HepG2 (cell line): ENCODE results near the gene GGNBP2. TPM values are rescaled to one million over a fixed set of nuclear protein-coding genes. Genes with fewer than 3 reads are reported as not detected.
A peak's percentile ranks its signal among the peaks of the same experiment; 100 is the strongest.

Experiments
- ATAC-seq: fragments of 200-7000 bp; cut with Tn5 transposase; 3 replicates; pipeline ENCODE4 v1.9.1; 2020; ENCODE audit warnings: mild to moderate bottlenecking, moderate library complexity
- BruUV-seq: library from RNA; stranded (reverse); fragments of 400-500 nt; replicated peaks from 2 replicates; lab custom pipeline; 2021; lab: Mats Ljungman, UMichigan
- CTCF ChIA-PET: fragments of 300-600 bp; formaldehyde crosslinking; extraction: SDS; loops from one replicate; lab custom pipeline; 2021; ENCODE audit warnings: low total read pairs, inconsistent platforms, low intra/inter-chr PET ratio; lab: Yijun Ruan, JAX
- POLR2A ChIA-PET: fragments of 350-600 bp; sonication (Branson Sonifier 250); formaldehyde crosslinking; loops from one replicate; lab custom pipeline; 2020; ENCODE audit warnings: antibody characterized with exemption, inconsistent platforms; lab: Yijun Ruan, JAX
- DNase-seq: peaks from one replicate; pipeline ENCODE4 v3.0.0-alpha.2; 2015; ENCODE audit warnings: low spot score
- FAIRE-seq: peaks from 3 replicates; lab custom pipeline; 2011; peaks lifted over from hg19 to GRCh38; lab: Jason Lieb, UNC
- H2AFZ ChIP-seq: one replicate; pipeline ENCODE4 v1.6.1; 2011; ENCODE audit warnings: low read length, inconsistent platforms
- H3K27ac ChIP-seq: fragments of 300-600 bp; 3 replicates; pipeline ENCODE4 v1.8.0; 2011; ENCODE audit warnings: mixed run types, mild to moderate bottlenecking, mixed read lengths, low read length, inconsistent platforms; ENCODE audit not compliant: insufficient read depth; ENCODE audit errors: extremely low read length
- H3K27me3 ChIP-seq, 2 experiments: fragments of 200-600 bp in 1 of 2; 2 replicates in 1 of 2; 3 replicates in 1 of 2; pipeline versions ENCODE4 v1.6.0 to v1.8.0; 2011; ENCODE audit warnings: low read length in 2 of 2, mild to moderate bottlenecking in 2 of 2, moderate library complexity in 2 of 2, inconsistent platforms in 1 of 2; ENCODE audit not compliant: insufficient read depth in 2 of 2, control insufficient read depth in 1 of 2
- H3K36me3 ChIP-seq, 2 experiments: fragments of 200-600 bp in 1 of 2; replicated peaks in 1 of 2; 2 replicates in 1 of 2; 3 replicates in 1 of 2; pipeline versions ENCODE4 v1.5.1 to v1.8.0; 2011; ENCODE audit warnings: low read length in 2 of 2, inconsistent platforms in 1 of 2; ENCODE audit not compliant: insufficient read depth in 2 of 2, control insufficient read depth in 1 of 2
- H3K4me1 ChIP-seq: 2 replicates; pipeline ENCODE4 v1.5.1; 2012; ENCODE audit warnings: low read length, inconsistent platforms; ENCODE audit not compliant: insufficient read depth
- H3K4me2 ChIP-seq: 2 replicates; pipeline ENCODE4 v1.6.0; 2011; ENCODE audit warnings: low read depth, low read length, inconsistent platforms
- H3K4me3 ChIP-seq, 3 experiments: fragments of 200-600 bp in 1 of 3; sonication (generic), shearing (Covaris generic) in 1 of 3; replicated peaks in 1 of 3; 2 replicates each; pipeline ENCODE4 v1.5.1; 2011 to 2016; ENCODE audit warnings: low read length in 3 of 3, inconsistent platforms in 2 of 3, low read depth in 2 of 3, mild to moderate bottlenecking in 2 of 3, control low read depth in 1 of 3, mixed read lengths in 1 of 3; ENCODE audit not compliant: insufficient read depth in 1 of 3
- H3K79me2 ChIP-seq: one replicate; pipeline ENCODE4 v1.6.1; 2011; ENCODE audit warnings: low read length, inconsistent platforms; ENCODE audit not compliant: insufficient read depth
- H3K9ac ChIP-seq: 2 replicates; pipeline ENCODE4 v1.6.0; 2011; ENCODE audit warnings: mild to moderate bottlenecking, low read depth, low read length, inconsistent platforms; ENCODE audit not compliant: insufficient read depth
- H3K9me3 ChIP-seq: 2 replicates; pipeline ENCODE4 v1.5.1; 2012; ENCODE audit warnings: mild to moderate bottlenecking, low read length
- H4K20me1 ChIP-seq: 2 replicates; pipeline ENCODE4 v1.6.0; 2011; ENCODE audit warnings: inconsistent platforms, mild to moderate bottlenecking, low read length, moderate library complexity; ENCODE audit not compliant: insufficient read depth
- ARID2 ChIP-seq: sonication (generic); formaldehyde crosslinking; IDR thresholded peaks from 2 replicates; pipeline ENCODE4 v1.8.1; 2022; ENCODE audit warnings: mild to moderate bottlenecking, missing genetic modification reagents, borderline replicate concordance
- CHD4 ChIP-seq: fragments of 200-600 bp; sonication (generic); IDR thresholded peaks from 2 replicates; pipeline ENCODE4 v1.7.0; 2017; ENCODE audit warnings: mild to moderate bottlenecking, low read length, borderline replicate concordance
- KAT8 ChIP-seq: IDR thresholded peaks from 2 replicates; pipeline ENCODE4 v1.6.1; 2016; ENCODE audit warnings: missing genetic modification reagents, missing compliant biosample characterization
- MZF1 ChIP-seq: sonication (generic); formaldehyde crosslinking; IDR thresholded peaks from 2 replicates; pipeline ENCODE4 v1.8.1; 2023; ENCODE audit warnings: mild to moderate bottlenecking, missing genetic modification reagents, borderline replicate concordance
- NCOA2 ChIP-seq: sonication (generic); formaldehyde crosslinking; IDR thresholded peaks from 2 replicates; pipeline ENCODE4 v1.8.0; 2022; ENCODE audit warnings: inconsistent platforms
- RFX5 ChIP-seq: IDR thresholded peaks from 2 replicates; pipeline ENCODE4 v1.6.1; 2011; ENCODE audit warnings: low read depth, low read length, improper control_type of control experiment
- ZBTB21 ChIP-seq: sonication (generic); formaldehyde crosslinking; IDR thresholded peaks from 2 replicates; pipeline ENCODE4 v1.4.0; 2020; ENCODE audit warnings: missing genetic modification reagents
- ZFAT ChIP-seq: sonication (generic); formaldehyde crosslinking; conservative IDR thresholded peaks from 2 replicates; pipeline ENCODE4 v1.8.1; 2023; ENCODE audit warnings: missing genetic modification reagents, inconsistent platforms
- ZKSCAN5 ChIP-seq: sonication (generic); formaldehyde crosslinking; IDR thresholded peaks from 2 replicates; pipeline ENCODE4 v1.5.1; 2020; ENCODE audit warnings: mild to moderate bottlenecking, missing genetic modification reagents
- ZMYM3 ChIP-seq: sonication (generic); formaldehyde crosslinking; IDR thresholded peaks from 2 replicates; pipeline ENCODE4 v1.5.1; 2020; ENCODE audit warnings: mild to moderate bottlenecking, missing genetic modification reagents
- ZNF253 ChIP-seq: sonication (generic); formaldehyde crosslinking; IDR thresholded peaks from 2 replicates; pipeline ENCODE4 v1.8.0; 2022; ENCODE audit warnings: mild to moderate bottlenecking, missing genetic modification reagents, borderline replicate concordance
- ZNF629 ChIP-seq: sonication (generic); formaldehyde crosslinking; conservative IDR thresholded peaks from 2 replicates; pipeline ENCODE4 v1.5.0; 2020; ENCODE audit warnings: missing genetic modification reagents
- ZNF713 ChIP-seq: sonication (generic); formaldehyde crosslinking; IDR thresholded peaks from 2 replicates; pipeline ENCODE4 v1.4.0; 2020; ENCODE audit warnings: mild to moderate bottlenecking, missing genetic modification reagents
- WGBS: methylation state at CpG from one replicate; pipeline ENCODE4 v1.1.6; 2017; ENCODE audit warnings: low lambda C conversion rate; 5-methylcytosine and 5-hydroxymethylcytosine counted together
- in situ Hi-C: cut with HindIII; loops from 2 replicates; pipeline ENCODE4 v1.10.0; 2017; ENCODE audit warnings: low pct_unique_long_range_greater_than_20kb; ENCODE audit not compliant: extremely low pct_ligation_motif_present
- intact Hi-C: fragments of 100-400 bp; cut with micrococcal nuclease; formaldehyde crosslinking; loops from one replicate; pipeline ENCODE4 v1.10.0; 2022; ENCODE audit not compliant: unreplicated experiment
- polyA plus RNA-seq, 8 experiments: library from polyadenylated mRNA; depleted of rRNA in 3 of 8; stranded (reverse) in 7 of 8; unstranded in 1 of 8; fragments of >200 nt; fragmentation: Illumina TruSeq in 4 of 8; extraction: Trizol in 4 of 8; gene quantifications; 2 replicates each; pipeline versions ENCODE4 v1.2.1 to v1.2.3, GENCODE V29; 2011 to 2016; ENCODE audit warnings: low read depth in 4 of 8, missing spikeins in 1 of 8, mixed read lengths in 1 of 8; ENCODE audit not compliant: insufficient read depth in 1 of 8
- total RNA-seq, 5 experiments: library from RNA; depleted of rRNA; stranded (reverse); fragments of >200 nt; fragmentation: Illumina TruSeq; extraction: Trizol; gene quantifications; 2 replicates each; pipeline ENCODE4 v1.2.3, GENCODE V29; 2016; ENCODE audit warnings: low read depth in 1 of 5
- TF ChIP-seq, protein P1 (sequence below): fragments of 450-650 bp; IDR thresholded peaks from 2 replicates; pipeline ENCODE4 v1.6.1; 2017
- TF ChIP-seq, protein P2 (sequence below): sonication (generic); formaldehyde crosslinking; IDR thresholded peaks from 2 replicates; pipeline ENCODE4 v1.4.0; 2020; ENCODE audit warnings: mild to moderate bottlenecking, missing genetic modification reagents
- TF ChIP-seq, protein P3 (sequence below): sonication (generic); formaldehyde crosslinking; IDR thresholded peaks from 2 replicates; pipeline ENCODE4 v1.4.0; 2020; ENCODE audit warnings: missing genetic modification reagents

GGNBP2 gene
- total and polyA plus RNA-seq, 2 of the 13 experiments (the other 11 are each of a cell fraction or from before 2014, with no cell fraction given), result 53.3 to 84.2 TPM

DNA sequence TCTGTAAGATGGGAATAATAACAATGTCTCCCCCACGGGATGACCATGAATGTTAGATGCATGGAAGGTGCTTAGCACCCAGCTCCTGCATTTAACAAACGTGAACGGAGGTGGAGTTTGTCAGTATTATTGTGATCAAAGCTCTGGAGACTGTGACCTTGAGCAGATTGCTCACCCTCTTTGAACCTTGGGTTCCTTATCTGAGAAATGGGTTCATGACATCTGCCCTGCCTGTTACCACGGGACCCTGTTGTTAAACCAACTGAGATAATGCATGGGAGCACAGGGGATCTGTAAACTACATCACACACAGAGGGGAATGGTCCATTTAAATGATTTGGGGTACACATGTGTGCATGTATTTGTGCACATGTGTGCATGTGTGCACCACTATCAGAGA is 86.3 kb downstream of the GGNBP2 start (continued):
- TF ChIP-seq, protein P1, sequence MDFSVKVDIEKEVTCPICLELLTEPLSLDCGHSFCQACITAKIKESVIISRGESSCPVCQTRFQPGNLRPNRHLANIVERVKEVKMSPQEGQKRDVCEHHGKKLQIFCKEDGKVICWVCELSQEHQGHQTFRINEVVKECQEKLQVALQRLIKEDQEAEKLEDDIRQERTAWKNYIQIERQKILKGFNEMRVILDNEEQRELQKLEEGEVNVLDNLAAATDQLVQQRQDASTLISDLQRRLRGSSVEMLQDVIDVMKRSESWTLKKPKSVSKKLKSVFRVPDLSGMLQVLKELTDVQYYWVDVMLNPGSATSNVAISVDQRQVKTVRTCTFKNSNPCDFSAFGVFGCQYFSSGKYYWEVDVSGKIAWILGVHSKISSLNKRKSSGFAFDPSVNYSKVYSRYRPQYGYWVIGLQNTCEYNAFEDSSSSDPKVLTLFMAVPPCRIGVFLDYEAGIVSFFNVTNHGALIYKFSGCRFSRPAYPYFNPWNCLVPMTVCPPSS, result no peak
- TF ChIP-seq ARID2 (no peak), ZKSCAN5 (no peak), ZNF629 (CRISPR knock-in tag) (peak; percentile 77), ZBTB21 (CRISPR knock-in tag) (no peak), ZNF713 (CRISPR knock-in tag) (no peak), KAT8 (CRISPR knock-in tag) (no peak)

DNA sequence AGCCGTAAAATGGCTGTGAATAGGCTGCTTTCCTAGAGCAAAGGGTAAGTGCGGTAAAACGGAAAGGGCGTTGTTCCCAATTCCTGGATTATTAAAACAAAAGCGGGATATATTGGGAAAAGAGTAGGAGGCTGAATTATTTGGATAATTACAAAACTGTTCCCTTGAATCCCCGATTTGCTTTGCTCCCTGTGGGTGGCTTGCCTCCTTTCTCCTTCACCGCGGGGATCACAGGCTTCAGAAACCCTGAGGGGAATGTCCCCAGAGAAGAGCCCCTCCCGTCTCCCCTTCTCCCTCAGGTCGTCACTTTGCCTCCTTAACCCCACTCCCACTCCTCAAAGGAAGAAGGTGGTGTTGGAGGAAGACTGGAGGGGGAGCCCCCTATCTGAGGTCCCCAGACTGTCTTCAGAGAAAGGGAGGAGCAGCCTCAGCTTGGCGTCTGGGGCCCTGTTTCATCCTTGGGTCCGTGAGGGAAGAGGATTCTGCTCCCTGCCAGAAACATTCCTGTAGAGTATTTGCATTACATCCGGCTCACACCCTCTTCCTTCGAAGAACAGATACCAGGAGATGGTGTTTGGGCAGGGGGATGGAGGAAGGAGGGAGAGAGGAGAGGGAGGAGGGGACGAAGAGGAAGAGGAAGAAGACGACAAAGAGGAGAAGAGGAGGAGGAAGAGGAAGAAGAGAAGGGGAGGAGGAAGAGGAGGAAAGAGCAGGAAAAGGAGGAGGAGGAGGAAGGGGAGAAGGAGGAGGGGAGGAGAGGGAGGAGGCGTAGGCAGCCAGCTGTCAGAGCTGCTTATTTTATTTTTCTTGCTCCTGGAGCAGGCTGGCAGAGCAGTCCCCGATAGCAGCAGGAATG is 88.4 kb downstream of the GGNBP2 start:
- Histone ChIP-seq H3K4me3 (no peak overlapping the region), H3K27ac (no peak overlapping the region), H3K79me2 (no peaks in the 10 kb centered on the region), H3K4me1 (0 out of 2 replicates have a peak, but pooled peaks cover 14% of the 10 kb centered on the region), H3K4me2 (no peak overlapping the region), H2AFZ (no peak overlapping the region), H4K20me1 (peaks cover 3% of the 10 kb centered on the region; the same call in 1 of the 2 replicates), H3K27me3 (peaks cover 7 to 47% of the 10 kb centered on the region in 2 experiments), H3K9ac (no peak overlapping the region), H3K36me3 (no peaks in the 10 kb centered on the region), H3K9me3 (no peaks in the 10 kb centered on the region)
- POLR2A ChIA-PET, result no interaction called here
- intact Hi-C loops (no loop called here), in situ Hi-C loops (loop anchor here (10.0 kb wide), 1 partner anchor 432 kb away; no protein-coding TSS in a partner anchor)
- DNase-seq (no peak), FAIRE-seq (no peak), ATAC-seq (no peak)
- no TSS peak for BruUV-seq
- CTCF ChIA-PET, result no interaction called here
- 18% methylated on average over 18 of the region's 18 CpGs for WGBS
- TF ChIP-seq NCOA2 (CRISPR knock-in tag) (no peak), ZMYM3 (CRISPR knock-in tag) (no peak), RFX5 (no peak), MZF1 (CRISPR knock-in tag) (no peak), CHD4 (no peak), ZNF253 (CRISPR knock-in tag) (no peak), ZFAT (CRISPR knock-in tag) (no peak)
- TF ChIP-seq, protein P2, sequence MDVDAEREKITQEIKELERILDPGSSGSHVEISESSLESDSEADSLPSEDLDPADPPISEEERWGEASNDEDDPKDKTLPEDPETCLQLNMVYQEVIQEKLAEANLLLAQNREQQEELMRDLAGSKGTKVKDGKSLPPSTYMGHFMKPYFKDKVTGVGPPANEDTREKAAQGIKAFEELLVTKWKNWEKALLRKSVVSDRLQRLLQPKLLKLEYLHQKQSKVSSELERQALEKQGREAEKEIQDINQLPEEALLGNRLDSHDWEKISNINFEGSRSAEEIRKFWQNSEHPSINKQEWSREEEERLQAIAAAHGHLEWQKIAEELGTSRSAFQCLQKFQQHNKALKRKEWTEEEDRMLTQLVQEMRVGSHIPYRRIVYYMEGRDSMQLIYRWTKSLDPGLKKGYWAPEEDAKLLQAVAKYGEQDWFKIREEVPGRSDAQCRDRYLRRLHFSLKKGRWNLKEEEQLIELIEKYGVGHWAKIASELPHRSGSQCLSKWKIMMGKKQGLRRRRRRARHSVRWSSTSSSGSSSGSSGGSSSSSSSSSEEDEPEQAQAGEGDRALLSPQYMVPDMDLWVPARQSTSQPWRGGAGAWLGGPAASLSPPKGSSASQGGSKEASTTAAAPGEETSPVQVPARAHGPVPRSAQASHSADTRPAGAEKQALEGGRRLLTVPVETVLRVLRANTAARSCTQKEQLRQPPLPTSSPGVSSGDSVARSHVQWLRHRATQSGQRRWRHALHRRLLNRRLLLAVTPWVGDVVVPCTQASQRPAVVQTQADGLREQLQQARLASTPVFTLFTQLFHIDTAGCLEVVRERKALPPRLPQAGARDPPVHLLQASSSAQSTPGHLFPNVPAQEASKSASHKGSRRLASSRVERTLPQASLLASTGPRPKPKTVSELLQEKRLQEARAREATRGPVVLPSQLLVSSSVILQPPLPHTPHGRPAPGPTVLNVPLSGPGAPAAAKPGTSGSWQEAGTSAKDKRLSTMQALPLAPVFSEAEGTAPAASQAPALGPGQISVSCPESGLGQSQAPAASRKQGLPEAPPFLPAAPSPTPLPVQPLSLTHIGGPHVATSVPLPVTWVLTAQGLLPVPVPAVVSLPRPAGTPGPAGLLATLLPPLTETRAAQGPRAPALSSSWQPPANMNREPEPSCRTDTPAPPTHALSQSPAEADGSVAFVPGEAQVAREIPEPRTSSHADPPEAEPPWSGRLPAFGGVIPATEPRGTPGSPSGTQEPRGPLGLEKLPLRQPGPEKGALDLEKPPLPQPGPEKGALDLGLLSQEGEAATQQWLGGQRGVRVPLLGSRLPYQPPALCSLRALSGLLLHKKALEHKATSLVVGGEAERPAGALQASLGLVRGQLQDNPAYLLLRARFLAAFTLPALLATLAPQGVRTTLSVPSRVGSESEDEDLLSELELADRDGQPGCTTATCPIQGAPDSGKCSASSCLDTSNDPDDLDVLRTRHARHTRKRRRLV (CRISPR knock-in tag), result no peak
- TF ChIP-seq, protein P3, sequence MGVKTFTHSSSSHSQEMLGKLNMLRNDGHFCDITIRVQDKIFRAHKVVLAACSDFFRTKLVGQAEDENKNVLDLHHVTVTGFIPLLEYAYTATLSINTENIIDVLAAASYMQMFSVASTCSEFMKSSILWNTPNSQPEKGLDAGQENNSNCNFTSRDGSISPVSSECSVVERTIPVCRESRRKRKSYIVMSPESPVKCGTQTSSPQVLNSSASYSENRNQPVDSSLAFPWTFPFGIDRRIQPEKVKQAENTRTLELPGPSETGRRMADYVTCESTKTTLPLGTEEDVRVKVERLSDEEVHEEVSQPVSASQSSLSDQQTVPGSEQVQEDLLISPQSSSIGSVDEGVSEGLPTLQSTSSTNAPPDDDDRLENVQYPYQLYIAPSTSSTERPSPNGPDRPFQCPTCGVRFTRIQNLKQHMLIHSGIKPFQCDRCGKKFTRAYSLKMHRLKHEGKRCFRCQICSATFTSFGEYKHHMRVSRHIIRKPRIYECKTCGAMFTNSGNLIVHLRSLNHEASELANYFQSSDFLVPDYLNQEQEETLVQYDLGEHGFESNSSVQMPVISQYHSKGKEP, result no peak
